Mesothelial cell of epicardium (in vitro differentiated cells): ENCODE data around the gene NOS3. TPM values are rescaled to one million over a fixed set of nuclear protein-coding genes. Genes with fewer than 3 reads are reported as not detected.

Experiments used
- DNase-seq, 2 experiments: peaks; one replicate each; pipeline ENCODE4 v3.0.0; 2021; ENCODE audit warnings: low spot score in 2 of 2; ENCODE audit not compliant: unreplicated experiment in 2 of 2
- H3K27ac Mint-ChIP-seq: 2 replicates; pipeline ENCODE4 v1.8.0; 2021; ENCODE audit warnings: mixed read lengths
- H3K27me3 Mint-ChIP-seq: 2 replicates; pipeline ENCODE4 v1.8.0; 2021; ENCODE audit warnings: low read depth, mixed read lengths
- H3K36me3 Mint-ChIP-seq: 2 replicates; pipeline ENCODE4 v1.8.0; 2021; ENCODE audit warnings: mixed read lengths
- H3K4me1 Mint-ChIP-seq: 2 replicates; pipeline ENCODE4 v1.8.0; 2021; ENCODE audit warnings: mixed read lengths
- H3K4me3 Mint-ChIP-seq: 2 replicates; pipeline ENCODE4 v1.8.0; 2021; ENCODE audit warnings: mild to moderate bottlenecking, moderate library complexity, mixed read lengths
- H3K9me3 Mint-ChIP-seq: 2 replicates; pipeline ENCODE4 v1.8.0; 2021; ENCODE audit warnings: mixed read lengths
- total RNA-seq: library from RNA; stranded (reverse); gene quantifications from 3 replicates; pipeline ENCODE4 v1.2.1, GENCODE V29; 2021
- TF ChIP-seq, protein P1 (sequence below): fragments of 200-600 bp; sonication (generic); IDR thresholded peaks from one replicate; pipeline ENCODE4 v1.5.0; 2021; ENCODE audit warnings: antibody characterized with exemption; ENCODE audit not compliant: unreplicated experiment

Gene NOS3
- total RNA-seq, 1 donor from 2014 or later: 6.0 TPM

DNA sequence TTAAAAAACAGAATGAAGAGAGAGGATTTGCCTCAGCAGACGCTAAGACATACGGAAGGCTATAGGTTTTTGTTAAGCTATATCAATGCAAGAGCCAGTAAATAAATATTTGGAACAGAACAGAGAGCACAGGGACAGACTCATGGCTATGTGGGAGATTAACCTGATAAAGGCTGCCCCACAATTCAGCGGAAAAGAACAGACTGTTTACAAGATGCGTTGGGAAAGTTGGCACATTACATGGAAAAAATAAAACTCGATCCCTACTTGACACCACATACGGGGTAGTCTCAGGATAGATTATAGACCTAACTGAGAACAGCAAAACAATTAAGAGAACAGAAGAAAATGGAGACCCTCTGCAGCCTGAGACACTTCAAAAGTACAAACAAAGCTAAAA is 23.5 kb upstream of the NOS3 start:
- no peaks in the 10 kb centered on the region for H3K9me3 Mint-ChIP-seq

DNA sequence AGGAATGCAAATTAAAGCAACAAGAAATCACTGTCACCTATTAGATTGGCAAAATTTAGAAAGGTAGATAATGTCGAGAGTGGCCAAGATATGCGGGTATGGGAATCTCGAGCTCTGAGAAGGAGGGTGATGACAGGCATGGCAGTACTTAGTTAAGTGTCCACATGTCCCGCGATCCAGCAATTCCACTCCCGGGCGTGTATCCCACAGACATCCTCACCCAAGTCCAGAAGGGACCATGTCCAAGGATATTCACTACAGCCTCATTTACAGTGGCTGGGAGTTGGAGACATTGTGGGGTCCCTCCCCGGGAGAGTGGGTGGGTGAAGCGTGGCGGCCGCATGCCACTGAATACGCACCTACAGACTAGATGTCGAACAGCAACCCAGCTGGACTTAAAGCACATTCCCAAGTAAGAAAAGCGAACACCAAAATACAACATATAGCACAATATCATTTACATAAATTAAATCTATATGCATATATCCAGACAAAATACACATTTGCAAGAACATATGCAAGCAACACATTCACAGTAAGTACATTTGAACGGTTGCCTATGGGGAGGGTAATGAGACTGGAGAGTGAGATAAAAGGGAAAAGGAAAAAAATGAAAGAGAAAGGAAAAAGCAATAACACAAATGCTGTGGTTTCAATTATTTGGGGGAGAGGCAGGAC is 22.6 kb upstream of the NOS3 start:
- H3K27me3 Mint-ChIP-seq: peaks cover 52% of the 10 kb centered on the region
- no peak overlapping the region for H3K4me3 Mint-ChIP-seq
- TF ChIP-seq, protein P1, sequence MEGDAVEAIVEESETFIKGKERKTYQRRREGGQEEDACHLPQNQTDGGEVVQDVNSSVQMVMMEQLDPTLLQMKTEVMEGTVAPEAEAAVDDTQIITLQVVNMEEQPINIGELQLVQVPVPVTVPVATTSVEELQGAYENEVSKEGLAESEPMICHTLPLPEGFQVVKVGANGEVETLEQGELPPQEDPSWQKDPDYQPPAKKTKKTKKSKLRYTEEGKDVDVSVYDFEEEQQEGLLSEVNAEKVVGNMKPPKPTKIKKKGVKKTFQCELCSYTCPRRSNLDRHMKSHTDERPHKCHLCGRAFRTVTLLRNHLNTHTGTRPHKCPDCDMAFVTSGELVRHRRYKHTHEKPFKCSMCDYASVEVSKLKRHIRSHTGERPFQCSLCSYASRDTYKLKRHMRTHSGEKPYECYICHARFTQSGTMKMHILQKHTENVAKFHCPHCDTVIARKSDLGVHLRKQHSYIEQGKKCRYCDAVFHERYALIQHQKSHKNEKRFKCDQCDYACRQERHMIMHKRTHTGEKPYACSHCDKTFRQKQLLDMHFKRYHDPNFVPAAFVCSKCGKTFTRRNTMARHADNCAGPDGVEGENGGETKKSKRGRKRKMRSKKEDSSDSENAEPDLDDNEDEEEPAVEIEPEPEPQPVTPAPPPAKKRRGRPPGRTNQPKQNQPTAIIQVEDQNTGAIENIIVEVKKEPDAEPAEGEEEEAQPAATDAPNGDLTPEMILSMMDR: no peak
- no peaks in the 10 kb centered on the region for H3K9me3 Mint-ChIP-seq
- no peak overlapping the region for H3K27ac Mint-ChIP-seq
- peaks cover 38% of the 10 kb centered on the region for H3K4me1 Mint-ChIP-seq
- DNase-seq: no peak
- H3K36me3 Mint-ChIP-seq: no peaks in the 10 kb centered on the region

More for the DNA sequence above, 23.5 kb upstream of the NOS3 start:
- TF ChIP-seq, protein P1: no peak
- Mint-ChIP-seq H3K27ac (no peak overlapping the region), H3K27me3 (peaks cover 44% of the 10 kb centered on the region), H3K4me3 (no peak overlapping the region), H3K36me3 (no peaks in the 10 kb centered on the region), H3K4me1 (peaks cover 41% of the 10 kb centered on the region)
- no peak for DNase-seq

DNA sequence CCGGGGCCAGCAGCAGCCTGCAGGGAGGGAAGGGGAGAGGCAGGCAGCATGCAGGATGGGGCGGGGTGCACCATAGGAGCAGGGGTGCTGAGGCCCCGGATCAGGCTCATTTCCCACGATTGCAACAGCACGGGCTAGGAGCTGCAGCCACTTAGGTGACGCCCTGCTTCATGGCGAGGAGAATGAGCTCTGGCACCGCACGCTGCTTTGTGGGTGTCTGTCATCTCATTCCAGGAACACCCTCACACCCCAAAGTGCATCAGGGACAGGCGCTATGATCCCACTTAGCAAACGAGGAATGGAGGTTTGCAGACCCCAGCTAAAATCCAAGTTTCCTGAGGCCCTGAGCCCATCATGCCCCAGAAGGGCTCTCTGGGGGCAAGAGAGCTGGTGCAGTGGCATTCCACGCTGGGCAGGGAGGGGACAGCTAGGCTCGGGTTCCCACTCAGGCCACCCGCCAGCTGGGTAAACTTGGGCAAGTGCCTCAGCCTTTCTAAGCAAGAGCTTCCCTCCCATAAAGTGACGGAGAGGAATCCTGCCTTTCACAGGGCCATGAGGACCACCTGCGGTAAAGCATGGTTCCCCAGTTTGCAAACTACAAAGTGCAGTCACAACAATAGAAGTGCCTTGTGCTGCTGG is 22.0 kb upstream of the NOS3 start:
- no peaks in the 10 kb centered on the region for H3K9me3 Mint-ChIP-seq
- H3K27ac Mint-ChIP-seq: no peak overlapping the region
- peaks cover 56% of the 10 kb centered on the region for H3K27me3 Mint-ChIP-seq
- TF ChIP-seq, protein P1: no peak
- no peaks in the 10 kb centered on the region for H3K36me3 Mint-ChIP-seq
- H3K4me3 Mint-ChIP-seq: no peak overlapping the region
- peaks cover 38% of the 10 kb centered on the region for H3K4me1 Mint-ChIP-seq
- no peak for DNase-seq

DNA sequence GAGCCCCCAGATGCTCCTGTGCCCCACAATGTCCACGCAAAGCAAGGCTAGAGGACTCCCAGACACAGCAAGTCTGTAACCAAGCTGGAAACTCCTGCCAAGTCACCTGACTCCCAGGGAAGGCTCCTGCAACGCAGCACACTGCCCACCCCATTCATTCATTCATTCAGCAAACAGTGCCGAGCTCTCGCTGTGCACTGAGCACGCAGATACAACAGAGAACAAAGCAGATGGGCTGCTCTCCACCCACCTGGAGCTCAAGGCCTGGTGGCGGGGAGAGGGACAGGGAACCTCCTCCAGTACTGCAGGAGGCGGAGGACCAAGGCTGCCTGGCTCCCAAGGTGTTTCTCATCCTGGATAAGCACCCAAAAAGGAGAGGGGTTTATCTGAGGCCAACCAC is 21.3 kb upstream of the NOS3 start:
- Mint-ChIP-seq H3K36me3 (no peaks in the 10 kb centered on the region), H3K4me3 (no peak overlapping the region), H3K27ac (no peak overlapping the region), H3K4me1 (peaks cover 39% of the 10 kb centered on the region), H3K27me3 (peaks cover 61% of the 10 kb centered on the region), H3K9me3 (no peaks in the 10 kb centered on the region)
- DNase-seq: no peak
- TF ChIP-seq, protein P1: no peak

DNA sequence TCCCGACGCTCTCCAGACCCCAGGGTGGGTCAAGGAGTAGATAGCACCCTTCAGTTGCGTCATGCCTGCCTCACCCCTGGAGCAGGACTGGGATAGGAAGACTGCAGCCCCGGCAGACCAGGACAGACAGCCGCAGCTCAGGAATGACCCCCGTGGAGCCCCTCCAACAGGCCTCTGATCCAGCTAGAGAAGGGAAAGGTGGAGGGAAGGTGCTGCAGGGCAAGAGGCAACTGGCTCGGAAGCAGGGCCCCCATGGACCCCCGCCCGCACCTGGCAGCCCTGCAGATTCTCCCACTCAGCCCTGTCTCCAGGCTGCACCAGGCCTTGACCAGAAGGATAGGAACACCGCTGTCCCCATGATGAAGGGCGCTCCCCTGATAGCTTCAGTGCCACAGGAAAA is 20.4 kb upstream of the NOS3 start:
- Mint-ChIP-seq H3K9me3 (no peaks in the 10 kb centered on the region), H3K36me3 (no peaks in the 10 kb centered on the region), H3K4me1 (peaks cover 38% of the 10 kb centered on the region), H3K27ac (no peak overlapping the region), H3K4me3 (no peak overlapping the region), H3K27me3 (peaks cover 68% of the 10 kb centered on the region)
- TF ChIP-seq, protein P1: no peak
- DNase-seq: no peak
